ENCODE results near the gene FRMD1.

Gene FRMD1

DNA sequence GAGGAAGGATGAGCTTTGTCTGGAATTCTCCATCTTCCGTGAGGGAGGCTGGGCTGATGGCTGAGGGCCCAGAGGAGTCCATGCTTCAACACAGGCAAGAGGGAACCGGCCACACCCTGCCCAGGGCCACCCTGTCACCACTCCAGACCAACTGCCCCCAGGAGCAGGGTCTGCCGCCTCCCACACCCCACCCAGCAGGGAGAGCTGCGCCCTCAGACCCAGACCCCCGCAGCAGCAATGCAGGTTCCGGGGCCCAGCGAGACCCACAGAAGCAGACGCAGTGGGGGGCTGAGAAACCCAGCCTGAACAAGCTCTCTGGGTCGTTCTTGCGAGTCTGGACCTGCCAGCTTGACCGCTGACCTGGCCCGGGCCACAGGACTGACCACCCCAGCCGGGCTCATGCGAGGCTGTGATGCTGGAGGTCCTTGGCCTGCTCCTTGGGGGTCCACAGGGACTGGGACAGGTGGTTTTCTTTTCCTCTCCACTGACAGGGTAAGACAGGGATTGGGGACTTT is 25.0 kb downstream of the FRMD1 start:
- DNase-seq, result no peak

GRCh38 chr6:168053086-168053956 is 25.7 kb downstream of the FRMD1 start:
- DNase-seq, result no peak

DNA sequence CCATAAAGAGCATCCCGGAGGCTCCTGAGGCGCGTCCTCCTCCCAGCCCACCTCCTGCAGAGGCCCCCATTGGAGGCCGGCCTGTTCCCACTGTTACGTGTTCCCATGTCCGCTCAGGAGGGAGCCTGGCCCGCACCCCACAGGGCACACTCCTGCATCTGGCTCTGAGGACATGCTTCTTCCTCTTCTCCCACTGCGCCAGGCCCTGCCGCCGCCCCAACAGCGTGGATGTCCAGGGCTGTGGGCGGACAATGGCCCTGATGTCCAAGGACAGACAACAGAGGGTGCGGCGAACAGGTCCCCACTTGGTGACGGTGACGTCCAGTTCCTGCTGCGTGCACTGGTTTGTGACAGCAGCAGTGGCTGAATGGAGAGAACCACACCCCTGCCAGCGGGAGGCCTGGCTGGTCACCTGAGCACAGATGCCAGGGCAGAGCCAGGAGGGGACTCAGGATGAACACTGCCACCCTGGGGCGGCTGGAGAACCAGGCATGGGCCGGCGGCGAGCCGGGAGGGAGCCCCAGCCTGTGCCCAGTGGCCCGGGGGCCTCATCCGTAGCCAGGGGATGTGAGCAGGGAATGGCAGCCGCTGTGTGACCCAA is 26.6 kb downstream of the FRMD1 start:
- DNase-seq, result no peak

GRCh38 chr6:168051648-168052047 is 27.4 kb downstream of the FRMD1 start:
- no peak for DNase-seq

GRCh38 chr6:168050881-168051586 is 28.0 kb downstream of the FRMD1 start:
- DNase-seq, result no peak

DNA sequence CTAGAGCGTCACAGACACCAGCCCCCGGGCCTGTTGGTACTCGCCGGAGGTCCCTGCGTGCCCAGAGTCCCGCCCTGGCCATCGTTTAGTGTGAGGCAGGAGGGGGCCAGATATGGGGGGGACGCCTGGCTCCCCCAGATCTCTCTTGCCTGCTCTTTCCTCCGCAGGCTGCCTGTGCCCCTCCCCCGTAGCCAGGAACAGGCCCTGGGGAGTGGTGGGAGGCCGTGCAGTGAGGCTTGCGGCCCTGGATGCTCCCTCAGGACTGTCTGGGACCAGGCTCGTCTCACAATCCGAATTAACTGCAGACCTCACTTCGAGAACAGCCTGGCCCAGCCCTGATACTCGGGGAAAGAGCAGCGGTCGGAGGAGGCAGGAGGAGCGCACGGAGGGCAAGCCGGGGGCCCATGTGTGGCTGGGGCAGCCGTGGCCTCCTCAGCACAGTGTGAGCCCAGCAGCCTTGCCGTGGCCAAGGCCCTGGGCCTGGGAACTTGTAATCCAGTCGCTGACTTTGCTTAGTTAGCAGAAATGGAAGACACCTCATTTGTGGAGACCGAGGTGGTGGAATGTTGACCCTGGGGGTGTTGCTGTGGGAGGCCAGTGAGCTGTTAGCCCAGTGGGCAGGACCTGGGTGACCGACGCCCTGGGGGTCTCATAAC is 28.7 kb downstream of the FRMD1 start:
- no peak for DNase-seq

DNA sequence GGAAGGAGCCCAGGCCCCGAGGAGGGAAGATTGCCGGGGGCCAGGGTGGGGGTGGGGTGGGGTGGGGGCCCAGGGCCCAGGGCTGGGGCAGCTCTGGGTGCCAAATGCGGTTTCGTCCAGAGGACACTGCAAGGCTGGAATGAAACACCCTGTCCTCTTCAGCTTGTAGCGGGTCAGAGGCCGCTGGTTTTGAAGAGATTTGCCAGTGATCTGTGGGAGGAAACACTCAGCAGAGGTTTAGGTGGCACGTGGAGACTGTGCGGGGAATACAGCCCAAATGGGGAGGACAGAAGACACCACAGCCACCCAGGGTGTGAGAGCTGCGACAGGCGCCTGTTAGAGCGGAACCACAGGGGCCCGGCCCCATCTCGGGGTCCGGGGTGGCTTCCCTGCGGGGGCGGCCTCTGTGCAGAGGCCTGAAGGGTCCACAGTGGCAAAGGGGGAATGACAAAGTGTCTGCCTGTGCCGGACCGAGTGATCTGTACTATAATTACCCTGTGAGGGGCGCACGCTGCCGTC is 29.2 kb downstream of the FRMD1 start:
- no peak for DNase-seq

DNA sequence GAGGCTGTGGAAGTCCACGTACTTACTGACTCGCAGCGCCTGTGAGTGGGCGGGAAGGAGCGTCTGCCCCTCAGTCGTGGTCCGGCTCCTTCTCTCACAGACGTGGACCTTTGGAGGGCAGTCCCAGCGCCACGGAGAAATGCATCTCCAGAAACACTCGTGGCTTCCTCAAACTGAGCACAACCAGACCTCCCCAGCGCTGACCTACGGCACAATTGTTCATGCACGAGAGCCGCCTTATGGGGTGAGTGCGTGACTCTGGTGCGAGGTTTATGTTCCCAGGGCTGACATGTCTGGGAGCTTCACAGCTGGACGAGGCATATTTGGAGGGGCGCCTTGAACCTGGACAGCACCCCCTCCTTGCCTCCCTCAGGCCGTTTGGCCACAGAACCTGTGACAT is 29.7 kb downstream of the FRMD1 start:
- DNase-seq, result no peak

GRCh38 chr6:168048724-168049025 is 30.3 kb downstream of the FRMD1 start:
- no peak for DNase-seq

GRCh38 chr6:168047841-168048723 is 30.9 kb downstream of the FRMD1 start:
- DNase-seq, result no peak

DNA sequence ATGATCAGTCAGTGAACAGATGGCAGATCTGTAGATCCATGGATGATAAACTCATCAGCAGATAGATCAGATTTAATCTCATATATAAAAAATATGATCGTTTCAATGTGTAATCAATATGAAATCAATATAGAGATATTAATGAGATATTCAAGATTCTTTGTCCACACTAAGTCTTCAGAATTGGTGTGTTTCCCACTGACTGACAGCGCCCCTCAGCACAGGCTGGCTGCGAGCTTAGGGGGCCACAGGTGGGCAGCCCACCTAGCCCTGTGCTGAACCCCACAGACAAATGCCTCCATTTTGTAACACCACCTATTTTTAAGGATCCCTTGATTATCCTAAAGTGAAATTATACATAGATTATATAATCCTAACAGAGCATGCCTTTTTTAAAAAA is 32.3 kb downstream of the FRMD1 start:
- DNase-seq, result no peak

DNA sequence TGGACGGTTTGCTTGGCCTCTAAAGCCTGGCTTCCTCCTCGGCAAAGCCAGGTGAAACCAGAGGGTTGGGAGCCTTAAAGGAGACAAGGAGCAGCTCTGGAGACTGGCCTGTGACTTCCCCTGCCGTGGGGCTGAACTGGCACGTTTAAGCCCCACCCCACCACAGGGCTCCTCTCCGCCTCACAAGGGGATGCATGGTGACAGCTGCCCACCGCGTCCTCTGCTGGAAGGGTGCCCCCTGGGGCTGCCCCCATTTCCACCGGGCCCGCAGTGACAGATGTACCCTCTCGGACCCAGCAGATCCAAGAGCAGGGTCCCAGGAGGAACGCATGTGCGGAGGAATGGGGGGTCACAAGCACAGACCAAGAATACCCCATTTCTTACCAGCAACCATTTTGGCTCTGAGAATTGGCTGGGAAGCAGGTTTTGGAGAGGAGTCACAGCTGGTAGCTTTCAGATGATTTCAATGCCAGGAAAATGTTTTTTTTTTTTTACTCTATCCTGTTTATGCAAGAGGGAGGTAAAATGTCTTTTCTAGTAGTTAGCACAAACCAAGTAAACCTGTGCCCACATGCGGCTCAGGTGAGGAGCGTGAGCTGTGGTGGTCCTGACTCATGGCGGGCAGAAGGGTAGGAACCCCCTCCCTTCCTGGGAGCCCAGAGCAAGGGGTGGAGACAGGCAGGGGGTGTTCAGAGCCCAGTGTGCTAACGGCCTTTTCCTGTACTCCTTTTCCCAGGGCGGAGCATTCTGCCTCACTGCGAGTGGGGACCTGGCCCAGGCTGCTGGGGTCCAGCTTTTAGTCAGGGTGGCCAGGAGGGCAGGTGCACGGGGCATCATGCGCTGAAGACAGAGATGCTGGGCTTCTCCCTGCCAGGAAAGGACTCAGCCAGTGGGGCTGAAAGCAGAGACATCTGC is 33.0 kb downstream of the FRMD1 start:
- no peak for DNase-seq

GRCh38 chr6:168045141-168045691 is 33.8 kb downstream of the FRMD1 start:
- DNase-seq, result no peak

DNA sequence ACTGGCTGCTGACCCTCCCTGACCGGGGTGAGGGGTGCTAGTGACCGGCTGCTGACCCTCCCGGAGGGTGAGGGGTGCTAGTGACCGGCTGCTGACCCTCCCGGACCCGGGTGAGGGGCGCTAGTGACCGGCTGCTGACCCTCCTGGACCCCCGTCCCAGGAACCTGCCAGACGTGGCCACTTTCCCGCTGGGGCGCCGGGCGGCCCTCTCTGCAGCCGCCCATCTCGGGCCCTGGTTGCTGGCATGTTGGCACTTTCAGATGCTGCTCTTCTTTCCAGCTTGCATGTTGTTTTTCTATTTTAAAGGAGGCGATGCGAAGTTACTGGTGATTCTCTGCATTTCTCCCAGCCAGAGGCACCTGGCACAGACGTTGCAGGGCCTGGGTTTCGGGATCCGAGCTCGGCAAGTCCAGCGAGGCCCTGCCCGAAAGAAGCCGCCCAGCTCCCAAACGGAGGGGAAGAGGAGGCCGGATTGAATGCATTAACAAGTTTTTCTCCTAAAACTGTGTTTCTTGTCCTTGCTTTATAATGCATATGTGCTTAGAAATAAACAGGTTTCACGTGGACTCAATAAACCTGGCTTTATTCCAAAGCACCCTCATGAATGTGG is 34.4 kb downstream of the FRMD1 start:
- DNase-seq, result no peak

DNA sequence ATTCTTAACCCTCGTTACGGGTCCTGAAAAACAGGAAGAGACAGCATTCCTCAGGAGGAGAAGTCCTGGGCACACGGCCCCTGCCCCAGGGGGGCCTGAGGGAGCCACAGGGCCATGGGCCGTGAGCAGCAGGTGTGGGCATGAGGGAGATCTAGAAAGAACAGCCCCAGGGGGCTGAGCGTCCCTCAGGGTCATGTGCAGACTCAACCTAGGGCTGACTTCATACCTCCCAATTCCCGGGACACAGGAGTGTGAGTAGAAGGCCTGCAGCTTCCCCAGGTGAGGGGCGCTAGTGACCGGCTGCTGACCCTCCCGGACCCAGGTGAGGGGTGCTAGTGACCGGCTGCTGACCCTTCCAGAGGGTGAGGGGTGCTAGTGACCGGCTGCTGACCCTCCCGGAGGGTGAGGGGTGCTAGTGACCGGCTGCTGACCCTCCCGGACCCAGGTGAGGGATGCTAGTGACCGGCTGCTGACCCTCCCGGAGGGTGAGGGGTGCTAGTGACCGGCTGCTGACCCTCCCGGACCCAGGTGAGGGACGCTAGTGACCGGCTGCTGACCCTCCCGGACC is 35.1 kb downstream of the FRMD1 start:
- DNase-seq, result no peak

GRCh38 chr6:168043193-168043847 is 35.7 kb downstream of the FRMD1 start:
- DNase-seq, result no peak

- no peak for DNase-seq
Measured at GRCh38 chr6:168042426-168043192, 36.4 kb downstream of the FRMD1 start.

DNA sequence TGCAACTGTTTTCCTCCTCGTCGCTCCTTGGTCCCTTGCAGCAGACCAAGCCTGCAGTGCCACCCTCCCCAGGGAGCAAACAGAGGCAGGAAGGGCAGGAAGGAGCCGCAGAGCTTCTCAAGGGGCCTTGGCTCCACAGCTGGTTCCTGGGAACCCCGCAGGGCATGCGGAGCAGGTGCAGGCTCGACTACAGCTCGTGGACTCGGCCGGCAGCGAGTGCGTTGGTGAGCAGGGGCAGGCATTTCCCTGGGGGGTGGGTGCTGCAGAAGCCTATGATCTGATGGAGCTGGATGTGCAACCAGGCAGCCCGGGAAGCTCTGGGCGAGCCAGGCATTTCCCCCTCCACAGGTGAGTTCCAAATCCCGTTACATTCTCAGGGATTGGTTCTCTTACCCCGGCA is 37.1 kb downstream of the FRMD1 start:
- DNase-seq, result no peak

Measured in NCI-H748 treated with DMSO at 0.1 percent for 48 hours (cell line).